GM10847 (cell line): ENCODE data around the gene PRSS36.
A peak's percentile ranks its signal among the peaks of the same experiment; 100 is the strongest.

ENCODE experiments used
- POLR2A ChIP-seq: IDR thresholded peaks from 2 replicates; pipeline ENCODE4 v1.6.1; 2011; ENCODE audit not compliant: insufficient read length; ENCODE audit errors: extremely low read depth

The PRSS36 gene

GRCh38 chr16:31105677-31106213 is 44.1 kb downstream of the PRSS36 start:
- no peak for TF ChIP-seq POLR2A

- no peak for TF ChIP-seq POLR2A
Observed at GRCh38 chr16:31099860-31100638, 49.8 kb downstream of the PRSS36 start.

- peak; percentile 53 for TF ChIP-seq POLR2A
Observed at GRCh38 chr16:31094424-31095120, 55.3 kb downstream of the PRSS36 start, which contains the start of gene VKORC1. VKORC1 (minus strand) TSS chr16:31094797; CDS start chr16:31094729, 68 bp downstream.

- TF ChIP-seq POLR2A, result no peak
Observed at GRCh38 chr16:31094088-31094423, 55.8 kb downstream of the PRSS36 start.

- no peak for TF ChIP-seq POLR2A
Observed at GRCh38 chr16:31093132-31093703, 56.6 kb downstream of the PRSS36 start.

- no peak for TF ChIP-seq POLR2A
Observed at GRCh38 chr16:31092330-31092729, 57.5 kb downstream of the PRSS36 start.

GRCh38 chr16:31090540-31090939 is 59.3 kb downstream of the PRSS36 start:
- no peak for TF ChIP-seq POLR2A

GRCh38 chr16:31089199-31089598 is 60.7 kb downstream of the PRSS36 start:
- TF ChIP-seq POLR2A, result no peak
